ENCODE results near the gene HOXD8.

- TF ChIP-seq, protein P1, sequence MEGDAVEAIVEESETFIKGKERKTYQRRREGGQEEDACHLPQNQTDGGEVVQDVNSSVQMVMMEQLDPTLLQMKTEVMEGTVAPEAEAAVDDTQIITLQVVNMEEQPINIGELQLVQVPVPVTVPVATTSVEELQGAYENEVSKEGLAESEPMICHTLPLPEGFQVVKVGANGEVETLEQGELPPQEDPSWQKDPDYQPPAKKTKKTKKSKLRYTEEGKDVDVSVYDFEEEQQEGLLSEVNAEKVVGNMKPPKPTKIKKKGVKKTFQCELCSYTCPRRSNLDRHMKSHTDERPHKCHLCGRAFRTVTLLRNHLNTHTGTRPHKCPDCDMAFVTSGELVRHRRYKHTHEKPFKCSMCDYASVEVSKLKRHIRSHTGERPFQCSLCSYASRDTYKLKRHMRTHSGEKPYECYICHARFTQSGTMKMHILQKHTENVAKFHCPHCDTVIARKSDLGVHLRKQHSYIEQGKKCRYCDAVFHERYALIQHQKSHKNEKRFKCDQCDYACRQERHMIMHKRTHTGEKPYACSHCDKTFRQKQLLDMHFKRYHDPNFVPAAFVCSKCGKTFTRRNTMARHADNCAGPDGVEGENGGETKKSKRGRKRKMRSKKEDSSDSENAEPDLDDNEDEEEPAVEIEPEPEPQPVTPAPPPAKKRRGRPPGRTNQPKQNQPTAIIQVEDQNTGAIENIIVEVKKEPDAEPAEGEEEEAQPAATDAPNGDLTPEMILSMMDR (IDR thresholded peaks at IDR 0.05; ENCODE audit: low read depth, low read length): no peak
- no peak for TF ChIP-seq POLR2A (IDR thresholded peaks at IDR 0.05; ENCODE audit: extremely low read depth, insufficient read length)
Measured at GRCh38 chr2:176147800-176148496, 18.4 kb downstream of the HOXD8 start.
